ENCODE measurements around the gene AGPAT3.

The AGPAT3 gene

DNA sequence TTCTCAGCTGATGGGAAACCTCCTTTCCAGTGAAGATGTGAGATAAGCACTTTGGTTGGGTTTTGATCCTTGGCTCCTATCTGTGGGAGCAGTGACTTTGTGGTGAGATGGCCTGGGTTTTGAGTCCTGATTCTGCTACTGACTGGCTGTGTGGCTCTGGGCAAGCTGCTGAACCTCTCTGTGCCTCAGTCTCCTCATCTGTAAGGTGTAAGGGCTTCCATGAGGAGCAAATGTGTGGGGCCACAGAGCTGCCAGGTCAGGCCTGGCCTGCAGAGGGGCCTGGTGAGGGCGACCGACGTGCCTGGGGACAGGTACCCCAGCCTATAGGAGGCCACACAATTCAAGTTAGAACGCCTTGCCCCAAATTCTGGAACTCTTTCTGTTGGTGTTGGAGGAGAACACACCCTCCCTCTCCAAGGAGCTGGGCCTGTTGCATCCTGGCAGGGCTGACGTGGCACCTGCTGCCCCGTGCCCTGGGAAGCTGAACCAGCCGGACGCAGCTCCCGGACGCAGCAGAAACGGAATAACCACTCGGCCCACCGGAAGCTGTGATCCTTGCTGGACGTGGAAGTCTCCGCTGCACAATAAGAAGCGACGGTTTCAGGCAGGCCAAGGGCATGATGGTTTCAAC is 62.7 kb downstream of the AGPAT3 start:
- no peak overlapping the region for H3K4me3 ChIP-seq (ENCODE audit: low read depth, low read length)
- no peaks in the 10 kb centered on the region for H3K9me3 ChIP-seq (ENCODE audit: control insufficient read depth, insufficient read depth, low read depth, low read length)
- H3K36me3 ChIP-seq (ENCODE audit: control insufficient read depth in 2 of 2, insufficient read depth in 1 of 2, low read length in 2 of 2) = peaks cover 0 to 15% of the 10 kb centered on the region in 2 experiments; a peak in 1 of 3 replicates
- H3K27ac ChIP-seq (ENCODE audit: extremely low read depth, low read depth, low read length) = no peak overlapping the region
- ChIA-PET POLR2A (no interaction called here), CTCF (interaction anchor here (2.6 to 2.9 kb wide), 2 partner anchors 11 to 13 kb away, joined by 8 to 13 read pairs; no protein-coding TSS in a partner anchor)
- H3K4me1 ChIP-seq (ENCODE audit: control insufficient read depth, insufficient read depth, low read length) = no peaks in the 10 kb centered on the region
- TF ChIP-seq, protein P1, sequence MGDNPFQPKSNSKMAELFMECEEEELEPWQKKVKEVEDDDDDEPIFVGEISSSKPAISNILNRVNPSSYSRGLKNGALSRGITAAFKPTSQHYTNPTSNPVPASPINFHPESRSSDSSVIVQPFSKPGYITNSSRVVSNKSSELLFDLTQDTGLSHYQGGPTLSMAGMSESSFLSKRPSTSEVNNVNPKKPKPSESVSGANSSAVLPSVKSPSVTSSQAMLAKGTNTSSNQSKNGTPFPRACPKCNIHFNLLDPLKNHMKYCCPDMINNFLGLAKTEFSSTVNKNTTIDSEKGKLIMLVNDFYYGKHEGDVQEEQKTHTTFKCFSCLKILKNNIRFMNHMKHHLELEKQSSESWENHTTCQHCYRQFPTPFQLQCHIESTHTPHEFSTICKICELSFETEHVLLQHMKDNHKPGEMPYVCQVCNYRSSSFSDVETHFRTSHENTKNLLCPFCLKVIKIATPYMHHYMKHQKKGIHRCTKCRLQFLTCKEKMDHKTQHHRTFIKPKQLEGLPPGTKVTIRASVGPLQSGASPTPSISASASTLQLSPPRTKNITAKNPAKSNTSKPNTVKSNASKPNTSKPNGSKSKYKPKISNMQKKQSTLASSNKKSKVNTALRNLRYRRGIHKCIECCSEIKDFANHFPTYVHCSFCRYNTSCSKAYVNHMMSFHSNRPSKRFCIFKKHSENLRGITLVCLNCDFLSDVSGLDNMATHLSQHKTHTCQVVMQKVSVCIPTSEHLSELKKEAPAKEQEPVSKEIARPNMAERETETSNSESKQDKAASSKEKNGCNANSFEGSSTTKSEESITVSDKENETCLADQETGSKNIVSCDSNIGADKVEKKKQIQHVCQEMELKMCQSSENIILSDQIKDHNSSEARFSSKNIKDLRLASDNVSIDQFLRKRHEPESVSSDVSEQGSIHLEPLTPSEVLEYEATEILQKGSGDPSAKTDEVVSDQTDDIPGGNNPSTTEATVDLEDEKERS (tag by site-specific recombination; IDR thresholded peaks at IDR 0.05) = no peak
- TF ChIP-seq, protein P2, sequence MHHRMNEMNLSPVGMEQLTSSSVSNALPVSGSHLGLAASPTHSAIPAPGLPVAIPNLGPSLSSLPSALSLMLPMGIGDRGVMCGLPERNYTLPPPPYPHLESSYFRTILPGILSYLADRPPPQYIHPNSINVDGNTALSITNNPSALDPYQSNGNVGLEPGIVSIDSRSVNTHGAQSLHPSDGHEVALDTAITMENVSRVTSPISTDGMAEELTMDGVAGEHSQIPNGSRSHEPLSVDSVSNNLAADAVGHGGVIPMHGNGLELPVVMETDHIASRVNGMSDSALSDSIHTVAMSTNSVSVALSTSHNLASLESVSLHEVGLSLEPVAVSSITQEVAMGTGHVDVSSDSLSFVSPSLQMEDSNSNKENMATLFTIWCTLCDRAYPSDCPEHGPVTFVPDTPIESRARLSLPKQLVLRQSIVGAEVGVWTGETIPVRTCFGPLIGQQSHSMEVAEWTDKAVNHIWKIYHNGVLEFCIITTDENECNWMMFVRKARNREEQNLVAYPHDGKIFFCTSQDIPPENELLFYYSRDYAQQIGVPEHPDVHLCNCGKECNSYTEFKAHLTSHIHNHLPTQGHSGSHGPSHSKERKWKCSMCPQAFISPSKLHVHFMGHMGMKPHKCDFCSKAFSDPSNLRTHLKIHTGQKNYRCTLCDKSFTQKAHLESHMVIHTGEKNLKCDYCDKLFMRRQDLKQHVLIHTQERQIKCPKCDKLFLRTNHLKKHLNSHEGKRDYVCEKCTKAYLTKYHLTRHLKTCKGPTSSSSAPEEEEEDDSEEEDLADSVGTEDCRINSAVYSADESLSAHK (tag by site-specific recombination; IDR thresholded peaks at IDR 0.05) = peak; percentile 73; the same call in 1 of the 2 replicates

DNA sequence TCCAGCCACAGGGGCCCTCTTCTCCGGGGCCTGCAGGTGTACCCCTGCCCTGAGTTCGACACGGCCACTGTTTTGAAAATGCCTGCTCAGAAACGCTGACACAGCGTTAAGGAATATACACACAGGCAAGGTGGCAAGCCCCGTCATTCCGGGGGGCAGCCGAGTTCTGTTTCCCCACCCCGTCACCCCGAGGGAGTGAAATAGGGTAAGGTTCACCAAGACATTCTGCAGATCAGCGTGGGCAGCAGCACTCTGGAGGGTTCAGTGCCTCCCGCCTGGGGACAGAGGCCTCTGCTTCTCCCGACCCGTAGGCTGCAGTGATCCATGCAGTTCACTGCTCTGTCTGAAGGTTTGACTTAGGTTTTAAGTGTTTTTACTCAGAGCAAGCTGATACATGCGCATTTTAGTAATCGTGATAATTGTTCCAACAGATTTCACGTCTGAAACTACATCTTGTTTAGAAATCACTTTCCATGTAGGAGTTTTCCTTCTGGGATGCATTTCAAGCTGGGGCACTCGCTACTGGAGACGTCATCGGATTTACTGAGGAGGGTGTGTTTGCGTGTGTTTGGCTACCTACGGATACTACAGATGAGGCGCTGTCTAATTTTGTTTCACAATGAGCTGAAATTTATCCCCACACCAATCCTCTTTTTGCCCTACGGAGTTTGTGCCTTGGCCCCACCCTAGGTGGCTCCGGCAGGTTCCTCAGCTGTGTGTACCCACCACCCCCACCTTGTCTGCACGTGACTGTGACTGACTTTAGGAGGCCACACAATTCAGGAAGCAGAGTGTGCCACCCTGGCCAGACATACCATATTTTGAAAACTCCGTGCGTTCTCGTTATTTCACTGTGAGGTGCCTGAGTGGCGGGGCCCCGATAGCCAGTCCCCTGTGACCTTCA is 63.5 kb downstream of the AGPAT3 start:
- ChIA-PET POLR2A (no interaction called here), CTCF (interaction anchor here (0.8 to 2.9 kb wide), 3 partner anchors 9 to 11 kb away, joined by 3 to 8 read pairs (median 5); no protein-coding TSS in a partner anchor)
- H3K4me1 ChIP-seq (ENCODE audit: control insufficient read depth, insufficient read depth, low read length) = no peaks in the 10 kb centered on the region
- H3K36me3 ChIP-seq (ENCODE audit: control insufficient read depth in 2 of 2, insufficient read depth in 1 of 2, low read length in 2 of 2) = peaks cover 0 to 15% of the 10 kb centered on the region in 2 experiments; a peak in 1 of 3 replicates
- TF ChIP-seq ZNF600 (tag by site-specific recombination; IDR thresholded peaks at IDR 0.05) (peak; percentile 57; the same call in 1 of the 2 replicates), ZNF202 (tag by site-specific recombination; IDR thresholded peaks at IDR 0.05; ENCODE audit: borderline replicate concordance) (no peak), ZFHX2 (tag by site-specific recombination; conservative IDR thresholded peaks at IDR 0.05) (peak; percentile 28; the same call in 1 of the 2 replicates)
- no peaks in the 10 kb centered on the region for H3K9me3 ChIP-seq (ENCODE audit: control insufficient read depth, insufficient read depth, low read depth, low read length)
- H3K4me3 ChIP-seq (ENCODE audit: low read depth, low read length) = no peak overlapping the region
- H3K27ac ChIP-seq (ENCODE audit: extremely low read depth, low read depth, low read length) = no peak overlapping the region

DNA sequence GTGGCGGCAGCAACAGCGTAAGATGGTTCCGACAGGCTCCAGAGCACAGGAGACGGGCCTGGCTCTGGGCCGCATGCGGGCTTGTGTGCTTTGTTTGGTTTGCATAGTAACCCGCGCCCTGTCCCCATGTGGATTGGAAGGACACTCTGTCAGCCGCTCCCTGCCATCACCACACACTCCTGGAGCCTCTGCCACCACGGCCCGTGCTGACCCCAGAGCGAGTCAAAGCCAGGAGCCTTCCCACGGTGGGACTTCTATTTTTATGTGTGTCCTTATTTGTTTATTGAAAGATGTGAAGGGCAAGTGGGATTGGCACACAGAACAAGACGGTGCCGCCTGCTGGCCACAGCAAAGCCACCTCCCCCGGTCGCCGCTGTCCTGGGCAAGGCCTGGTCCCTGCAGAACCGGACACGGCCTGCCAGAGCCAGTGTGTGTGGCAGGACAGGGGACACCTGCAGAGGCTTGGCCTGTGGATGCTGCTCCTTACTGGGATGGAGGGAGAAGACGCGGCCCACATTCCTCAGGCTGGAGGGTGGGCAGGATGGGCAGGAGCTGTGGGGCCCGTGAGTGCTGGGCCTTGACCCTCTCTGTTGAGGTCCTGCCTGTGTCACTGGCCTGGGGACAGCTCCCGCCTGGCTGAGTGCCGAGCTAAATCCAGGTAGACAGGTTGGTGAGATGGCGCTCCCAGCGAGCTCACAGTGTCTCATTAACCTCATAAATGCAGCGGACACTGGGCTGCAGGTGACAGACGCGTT is 64.4 kb downstream of the AGPAT3 start:
- POLR2A ChIA-PET = no interaction called here
- H3K9me3 ChIP-seq (ENCODE audit: control insufficient read depth, insufficient read depth, low read depth, low read length) = no peaks in the 10 kb centered on the region
- CTCF ChIA-PET = interaction anchor here (1.0 kb wide), 1 partner anchor 10 kb away, joined by 5 read pairs; no protein-coding TSS in a partner anchor

More for the DNA sequence above, 64.4 kb downstream of the AGPAT3 start:
- H3K4me1 ChIP-seq (ENCODE audit: control insufficient read depth, insufficient read depth, low read length) = no peaks in the 10 kb centered on the region
- TF ChIP-seq ZNF302 (tag by site-specific recombination; IDR thresholded peaks at IDR 0.05; ENCODE audit: low read depth) (no peak), ZNF140 (tag by site-specific recombination; IDR thresholded peaks at IDR 0.05) (no peak), ZNF580 (tag by site-specific recombination; IDR thresholded peaks at IDR 0.05) (no peak), HOXA7 (CRISPR knock-in tag; IDR thresholded peaks at IDR 0.05; ENCODE audit: borderline replicate concordance) (no peak), ZNF600 (tag by site-specific recombination; IDR thresholded peaks at IDR 0.05) (0 out of 2 replicates have a peak, but pooled peaks have one; percentile 35), ZNF701 (tag by site-specific recombination; IDR thresholded peaks at IDR 0.05) (no peak), ZNF596 (tag by site-specific recombination; IDR thresholded peaks at IDR 0.05) (no peak), ZNF626 (tag by site-specific recombination; IDR thresholded peaks at IDR 0.05) (no peak)
- no peak overlapping the region for H3K4me3 ChIP-seq (ENCODE audit: low read depth, low read length)
- peaks cover under 1 to 15% of the 10 kb centered on the region in 2 experiments; a peak in 2 of 3 replicates for H3K36me3 ChIP-seq (ENCODE audit: control insufficient read depth in 2 of 2, insufficient read depth in 1 of 2, low read length in 2 of 2)
- H3K27ac ChIP-seq (ENCODE audit: extremely low read depth, low read depth, low read length) = no peak overlapping the region
